Measurements from ENCODE around the gene SEC14L3. TPM values are rescaled to one million over a fixed set of nuclear protein-coding genes. Genes with fewer than 3 reads are reported as not detected.

The SEC14L3 gene
- total and polyA plus RNA-seq, 2 of the 4 experiments (the other 2 are of a cell fraction): not detected

GRCh38 chr22:30507670-30508069 lies 35.9 kb upstream of the SEC14L3 start:
- Histone ChIP-seq H4K5ac (ENCODE audit: low read depth, low read length) (no peak overlapping the region), H2AFZ (replicated peaks; ENCODE audit: low read length, poor library complexity) (no peak overlapping the region), H3K14ac (replicated peaks; ENCODE audit: low read depth, low read length) (no peak overlapping the region), H3K9me1 (ENCODE audit: insufficient read depth, low read length) (no peaks in the 10 kb centered on the region), H3K27ac (ENCODE audit: insufficient read depth, low read length) (no peak overlapping the region), H2BK5ac (ENCODE audit: low read depth, low read length, poor library complexity, severe bottlenecking) (no peak overlapping the region), H3K9me3 (ENCODE audit: control insufficient read depth, insufficient read depth, low read length) (no peaks in the 10 kb centered on the region), H4K8ac (ENCODE audit: low read depth in 2 of 2, low read length in 2 of 2) (no peak overlapping the region), H4K20me1 (ENCODE audit: insufficient read depth, low read length) (no peaks in the 10 kb centered on the region), H2BK120ac (ENCODE audit: low read depth, low read length) (no peak overlapping the region), H3K79me1 (ENCODE audit: low read depth in 1 of 2, low read length in 2 of 2) (no peaks in the 10 kb centered on the region), H3K23ac (ENCODE audit: low read depth, low read length) (no peak overlapping the region), H4K91ac (ENCODE audit: insufficient read depth, low read depth, low read length) (no peak overlapping the region), H3K9ac (ENCODE audit: low read depth, low read length) (no peak overlapping the region), H2BK20ac (ENCODE audit: low read depth, low read length) (no peak overlapping the region), H3K18ac (ENCODE audit: low read depth, low read length) (no peak overlapping the region), H3K56ac (ENCODE audit: extremely low read depth, insufficient read depth, low read length) (no peak overlapping the region), H3K4me2 (ENCODE audit: low read depth, low read length) (no peak overlapping the region), H3K4me3 (ENCODE audit: insufficient read depth, low read depth, low read length) (no peak overlapping the region), H3K4me1 (ENCODE audit: control insufficient read depth, insufficient read depth, low read length) (no peaks in the 10 kb centered on the region), H3K4ac (ENCODE audit: low read depth, low read length) (no peak overlapping the region), H2AK5ac (ENCODE audit: low read depth, low read length) (no peak overlapping the region), H2BK15ac (ENCODE audit: low read depth, low read length) (no peak overlapping the region), H2AK9ac (replicated peaks; ENCODE audit: low read depth, low read length, poor library complexity) (no peak overlapping the region), H3K36me3 (ENCODE audit: control insufficient read depth, insufficient read depth, low read length) (no peaks in the 10 kb centered on the region), H3K27me3 (ENCODE audit: control insufficient read depth, insufficient read depth, low read length) (peaks cover 35% of the 10 kb centered on the region)
- dilution Hi-C loops (cut with HindIII; ENCODE audit: low sequenced_read_pairs, unreplicated experiment): no loop called here
- DNase-seq: no peak
- in situ Hi-C loops (cut with MboI; ENCODE audit: low sequenced_read_pairs): no loop called here
- WGBS, 2 experiments (ENCODE audit: extremely low coverage in 2 of 2, insufficient read length in 1 of 2): no CpG with 5 or more reads among the region's 4 CpGs
- ChIA-PET CTCF (no interaction called here), POLR2A (ENCODE audit: unreplicated experiment) (no interaction called here)
- intact Hi-C loops (cut with micrococcal nuclease): no loop called here
- no TSS peak for BruUV-seq (replicated peaks)
- TF ChIP-seq NFE2L2 (IDR thresholded peaks at IDR 0.05; ENCODE audit: low read depth, low read length) (no peak), SMC3 (IDR thresholded peaks at IDR 0.05; ENCODE audit: low read depth, low read length) (no peak), RAD21 (IDR thresholded peaks at IDR 0.05; ENCODE audit: low read length) (no peak), POLR2A (IDR thresholded peaks at IDR 0.05; ENCODE audit: low read depth, low read length) (no peak)
- no peak for ATAC-seq (ENCODE audit: low read depth)
